ENCODE data around the gene FOXE3. TPM values are rescaled to one million over a fixed set of nuclear protein-coding genes. Genes with fewer than 3 reads are reported as not detected.

FOXE3 gene
- total RNA-seq, 2 donors from 2014 or later = 0.11 to 0.49 TPM

- intact Hi-C loops (cut with DNase I) = no loop called here
- H3K36me3 ChIP-seq = no peaks in the 10 kb centered on the region
- DNase-seq = no peak
- H3K27me3 ChIP-seq = no peaks in the 10 kb centered on the region
- TF ChIP-seq CTCF (IDR thresholded peaks at IDR 0.05) = no peak
- H3K27ac ChIP-seq = no peak overlapping the region
- H3K9me3 ChIP-seq = no peaks in the 10 kb centered on the region
- H3K4me1 ChIP-seq = no peaks in the 10 kb centered on the region
- H3K4me3 ChIP-seq = no peak overlapping the region
- no peak overlapping the region for H3K9ac ChIP-seq (ENCODE audit: low read depth in 2 of 2, low read length in 2 of 2)
Measured at GRCh38 chr1:47388030-47388890, 27.8 kb upstream of the FOXE3 start.

DNA sequence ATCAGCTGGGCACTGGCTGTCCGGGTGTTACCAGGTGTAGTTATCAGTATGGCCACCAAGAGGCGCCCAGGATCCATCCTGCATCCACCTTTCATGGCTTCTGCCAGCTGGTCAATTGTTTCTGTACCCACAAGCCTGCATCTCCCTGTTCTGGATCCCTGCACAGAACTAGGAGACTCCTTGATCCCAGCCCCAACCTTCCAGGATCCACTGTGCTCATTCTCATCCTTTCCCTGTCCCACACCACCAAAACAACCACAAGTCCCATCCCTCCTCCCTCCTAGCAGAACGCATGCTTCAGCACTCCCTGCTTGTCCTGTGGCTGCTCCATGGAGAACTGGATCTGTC, 27.2 kb upstream of the FOXE3 start:
- intact Hi-C loops (cut with DNase I) = no loop called here
- peak; percentile 86 for DNase-seq
- no peak overlapping the region for H3K4me3 ChIP-seq
- H3K9ac ChIP-seq (ENCODE audit: low read depth in 2 of 2, low read length in 2 of 2) = no peak overlapping the region
- H3K9me3 ChIP-seq = no peaks in the 10 kb centered on the region
- H3K27ac ChIP-seq = no peak overlapping the region
- TF ChIP-seq CTCF (IDR thresholded peaks at IDR 0.05) = peak; percentile 67
- H3K36me3 ChIP-seq = no peaks in the 10 kb centered on the region
- H3K4me1 ChIP-seq = no peaks in the 10 kb centered on the region
- H3K27me3 ChIP-seq = no peaks in the 10 kb centered on the region

DNA sequence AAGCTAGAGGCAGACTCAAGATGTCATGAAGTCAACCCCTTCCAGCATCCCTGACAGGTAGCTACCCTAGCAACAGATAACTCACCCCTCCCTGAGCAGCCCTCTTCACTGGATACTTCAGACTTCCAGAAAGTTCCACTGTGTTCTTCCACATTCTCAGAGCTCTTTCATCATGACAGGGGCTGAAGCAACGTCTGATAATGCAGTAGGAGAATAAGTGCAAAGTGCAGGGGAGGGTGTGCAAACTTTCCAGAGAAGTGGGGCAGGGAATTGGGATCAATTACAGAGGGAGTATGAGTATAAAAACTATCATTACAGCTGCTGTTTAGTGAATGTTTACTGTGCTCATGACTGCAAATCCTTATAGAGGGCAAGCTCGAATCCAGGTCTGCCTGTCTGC, 26.4 kb upstream of the FOXE3 start:
- Histone ChIP-seq H3K36me3 (no peaks in the 10 kb centered on the region), H3K9ac (ENCODE audit: low read depth in 2 of 2, low read length in 2 of 2) (no peak overlapping the region), H3K4me3 (no peak overlapping the region), H3K4me1 (no peaks in the 10 kb centered on the region), H3K27me3 (no peaks in the 10 kb centered on the region), H3K27ac (no peak overlapping the region), H3K9me3 (no peaks in the 10 kb centered on the region)
- DNase-seq = no peak
- TF ChIP-seq CTCF (IDR thresholded peaks at IDR 0.05) = no peak
- intact Hi-C loops (cut with DNase I) = loop anchor here (5.0 kb wide), 1 partner anchor 38 kb away; no protein-coding TSS in a partner anchor

- Histone ChIP-seq H3K9me3 (no peaks in the 10 kb centered on the region), H3K27ac (no peak overlapping the region), H3K36me3 (no peaks in the 10 kb centered on the region), H3K27me3 (no peaks in the 10 kb centered on the region), H3K4me3 (no peak overlapping the region), H3K9ac (ENCODE audit: low read depth in 2 of 2, low read length in 2 of 2) (no peak overlapping the region), H3K4me1 (no peaks in the 10 kb centered on the region)
- intact Hi-C loops (cut with DNase I) = loop anchor here (5.0 kb wide), 1 partner anchor 36 kb away; no protein-coding TSS in a partner anchor
- no peak for TF ChIP-seq CTCF (IDR thresholded peaks at IDR 0.05)
- no peak for DNase-seq
Measured at GRCh38 chr1:47390843-47391242, 25.2 kb upstream of the FOXE3 start.

DNA sequence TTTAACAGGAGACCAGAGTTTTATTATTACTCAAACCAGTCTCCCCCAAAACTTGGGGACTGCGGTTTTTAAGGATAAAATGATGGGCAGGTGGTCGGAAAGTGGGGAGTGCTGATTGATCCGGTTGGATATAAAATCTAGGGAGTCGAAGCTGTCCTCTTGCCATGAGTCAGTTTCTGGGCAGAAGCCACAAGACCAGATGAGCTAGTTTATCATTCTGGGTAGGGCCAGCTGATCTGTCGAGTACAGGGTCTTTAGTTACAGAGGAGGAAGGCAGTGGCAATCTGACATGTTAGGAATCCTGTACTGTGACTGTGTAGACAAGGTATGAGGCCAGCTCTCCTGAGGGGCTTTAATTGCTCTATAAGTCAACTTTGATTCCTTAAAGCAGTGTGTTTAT, 22.9 kb upstream of the FOXE3 start:
- Histone ChIP-seq H3K9ac (ENCODE audit: low read depth in 2 of 2, low read length in 2 of 2) (no peak overlapping the region), H3K9me3 (no peaks in the 10 kb centered on the region), H3K4me1 (no peaks in the 10 kb centered on the region), H3K27me3 (no peaks in the 10 kb centered on the region), H3K36me3 (no peaks in the 10 kb centered on the region), H3K27ac (no peak overlapping the region), H3K4me3 (no peak overlapping the region)
- no peak for DNase-seq
- no peak for TF ChIP-seq CTCF (IDR thresholded peaks at IDR 0.05)
- intact Hi-C loops (cut with DNase I) = loop anchor here (5.0 kb wide), 1 partner anchor 34 kb away; no protein-coding TSS in a partner anchor
